Measurements from ENCODE around the gene ETS1.

Gene ETS1

DNA sequence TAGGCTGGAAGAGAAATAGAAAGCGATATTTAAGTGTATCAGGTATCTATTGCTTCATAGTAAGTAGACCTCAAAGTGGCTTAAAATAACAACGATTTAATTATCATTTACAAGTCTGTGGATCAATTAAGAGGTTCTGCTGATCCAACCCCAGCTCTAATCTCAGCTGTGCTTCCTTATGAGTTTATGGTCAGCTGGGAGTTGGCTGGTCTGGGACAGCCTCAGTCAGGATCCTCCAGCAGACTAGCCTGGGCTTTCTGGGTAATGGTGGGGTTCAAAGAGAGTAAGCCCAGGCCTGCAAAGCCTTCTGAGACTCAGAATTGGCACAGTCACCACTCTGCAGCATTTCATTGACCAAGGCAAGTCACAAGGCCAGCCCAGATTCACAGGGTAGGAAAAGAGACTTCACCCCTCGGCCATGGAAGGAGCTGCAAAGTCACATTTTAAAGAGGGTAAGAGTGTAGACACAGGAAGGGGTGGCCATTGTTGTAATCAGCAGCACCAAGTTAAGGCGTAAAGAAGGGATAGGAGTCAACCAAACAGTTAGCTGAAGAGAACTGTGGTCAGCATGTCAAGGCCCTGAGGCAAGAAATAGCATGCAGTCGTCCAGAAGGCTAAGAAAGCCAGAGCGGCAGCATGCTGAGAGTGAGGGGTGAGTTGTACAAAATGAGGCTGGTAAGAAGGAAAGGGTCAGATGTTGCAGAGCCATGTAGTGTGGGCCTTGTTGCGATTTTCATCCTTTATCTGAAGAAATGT lies 168.2 kb downstream of the ETS1 start:
- DNase-seq: no peak

DNA sequence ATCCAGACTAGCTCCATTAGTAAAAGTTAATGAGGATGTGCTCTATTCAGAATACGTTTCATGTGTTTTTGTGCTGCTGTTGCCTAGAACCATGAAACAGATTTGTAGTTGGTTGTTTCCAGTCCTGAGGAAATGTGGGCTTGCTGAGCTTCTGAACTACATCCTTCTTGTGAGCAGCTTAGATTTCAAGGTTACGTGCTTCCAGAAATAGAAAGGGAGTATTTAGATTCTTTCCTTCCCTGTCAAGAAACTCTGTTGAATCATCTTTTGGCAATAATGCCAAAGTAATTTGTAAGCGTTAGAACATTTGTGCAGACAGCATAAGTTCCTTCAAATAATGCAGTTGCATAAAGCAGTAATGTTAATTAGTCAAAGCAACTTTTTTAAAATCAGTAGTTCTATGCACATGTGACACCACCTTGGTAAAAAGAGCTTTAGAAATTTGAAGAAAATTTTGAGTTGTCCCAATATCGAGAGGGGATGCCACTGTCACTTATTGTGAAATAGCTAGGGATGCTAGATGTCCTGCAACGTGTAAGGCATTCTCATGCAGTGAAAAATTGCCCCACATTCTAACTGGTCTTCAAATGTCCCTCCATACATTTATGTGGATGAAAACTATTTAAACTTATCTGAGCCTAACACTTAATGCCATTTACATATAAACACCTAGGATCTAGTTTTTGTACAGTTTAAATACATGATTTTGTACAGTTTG lies 169.6 kb downstream of the ETS1 start:
- no peak for DNase-seq

GRCh38 chr11:128416976-128417375 lies 170.4 kb downstream of the ETS1 start:
- no peak for DNase-seq

- DNase-seq: no peak
These were observed 171.8 kb downstream of the ETS1 start for GRCh38 chr11:128415539-128415938.

DNA sequence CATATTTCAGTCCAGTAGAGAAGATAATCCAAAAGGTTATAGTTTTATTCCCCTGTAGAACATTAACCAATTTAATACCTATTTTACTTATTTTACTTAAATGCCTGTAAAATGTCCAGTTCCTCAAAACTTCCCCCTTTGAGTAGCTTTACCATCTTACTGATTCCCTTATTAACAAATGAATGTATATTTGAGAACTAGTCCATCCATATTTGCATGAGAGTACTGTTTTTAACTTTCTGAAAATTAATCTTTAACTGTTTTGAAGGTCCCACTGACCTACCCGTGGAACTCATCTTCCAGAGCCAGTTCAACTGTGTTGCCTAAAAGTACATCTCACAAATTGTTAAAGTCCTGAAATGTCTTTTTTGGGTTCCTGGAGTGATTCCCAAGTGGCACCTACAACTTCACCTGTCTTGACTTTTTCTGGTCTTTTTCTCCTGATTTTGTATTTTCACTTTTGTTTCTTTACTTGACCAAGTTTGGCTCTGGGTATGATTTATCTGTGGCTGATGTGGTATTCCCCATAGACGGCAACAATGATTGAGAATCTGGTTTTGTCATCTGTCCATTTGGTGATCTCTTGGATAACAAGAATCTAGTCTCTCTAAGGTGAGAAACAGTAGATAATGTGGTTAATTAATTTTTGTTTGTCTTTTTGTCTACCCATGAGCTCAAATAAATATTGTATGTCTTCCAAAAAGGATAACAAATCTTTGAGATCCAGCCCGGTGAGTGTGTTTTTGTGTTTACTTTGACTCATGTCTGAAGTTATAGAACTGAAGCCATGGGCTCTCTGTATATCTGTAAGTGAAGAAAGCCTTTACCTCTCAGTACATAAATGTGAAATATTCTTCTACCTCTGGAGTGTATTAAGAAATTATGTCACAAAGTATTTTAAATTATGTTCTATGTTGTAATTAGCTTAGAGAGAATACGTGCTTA lies 174.2 kb downstream of the ETS1 start:
- no peak for DNase-seq

DNA sequence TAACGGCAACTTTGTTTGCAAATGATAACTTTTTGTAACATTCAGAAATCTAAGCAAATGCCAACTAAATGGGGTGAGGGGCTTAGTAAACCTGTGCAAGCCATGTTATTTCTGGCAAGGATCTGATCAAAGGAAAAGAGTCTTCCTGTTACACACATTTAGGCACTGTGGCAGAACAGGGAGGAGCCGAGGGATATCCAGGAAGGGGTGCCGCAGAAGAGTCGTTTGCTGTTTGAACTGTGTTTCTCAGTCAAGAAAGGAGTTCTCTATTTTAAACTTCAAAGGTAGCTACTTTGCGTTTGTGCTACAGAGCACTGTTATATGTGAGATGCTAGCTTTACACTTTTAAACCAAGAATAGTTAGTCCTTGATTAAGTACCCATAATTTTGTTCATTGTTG lies 175.5 kb downstream of the ETS1 start:
- no peak for DNase-seq

DNA sequence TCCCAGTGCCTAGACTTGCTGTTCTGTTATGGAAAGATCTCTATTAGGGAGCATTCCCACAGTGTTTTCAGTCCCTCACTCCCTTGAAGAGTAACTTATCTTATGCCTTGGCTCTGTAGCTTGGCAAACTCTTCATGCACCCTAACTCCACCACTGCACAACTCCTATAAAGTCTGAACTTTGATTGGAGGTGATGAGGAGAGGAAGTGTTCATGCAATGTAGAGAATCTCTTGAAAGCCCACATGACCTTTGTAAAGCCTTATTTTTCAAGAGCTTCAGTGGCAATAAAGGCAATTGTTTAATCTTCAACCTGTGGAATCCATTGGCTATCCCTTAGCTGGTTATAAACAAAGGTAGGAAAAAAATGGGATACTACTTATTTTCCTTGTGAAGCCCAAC lies 176.2 kb downstream of the ETS1 start:
- no peak for DNase-seq

GRCh38 chr11:128409476-128409875 lies 177.9 kb downstream of the ETS1 start:
- no peak for DNase-seq

Measured in KG1 (cell line).